ENCODE measurements around the gene GRK5.

- TF ChIP-seq CTCF (IDR thresholded peaks at IDR 0.05; ENCODE audit: low read depth, low read length) (no peak), POLR2A (IDR thresholded peaks at IDR 0.05; ENCODE audit: extremely low read depth, insufficient read length) (no peak)
Observed at GRCh38 chr10:119353421-119353820, 146.1 kb downstream of the GRK5 start.
